ENCODE results near the gene PIK3CG.

DNA sequence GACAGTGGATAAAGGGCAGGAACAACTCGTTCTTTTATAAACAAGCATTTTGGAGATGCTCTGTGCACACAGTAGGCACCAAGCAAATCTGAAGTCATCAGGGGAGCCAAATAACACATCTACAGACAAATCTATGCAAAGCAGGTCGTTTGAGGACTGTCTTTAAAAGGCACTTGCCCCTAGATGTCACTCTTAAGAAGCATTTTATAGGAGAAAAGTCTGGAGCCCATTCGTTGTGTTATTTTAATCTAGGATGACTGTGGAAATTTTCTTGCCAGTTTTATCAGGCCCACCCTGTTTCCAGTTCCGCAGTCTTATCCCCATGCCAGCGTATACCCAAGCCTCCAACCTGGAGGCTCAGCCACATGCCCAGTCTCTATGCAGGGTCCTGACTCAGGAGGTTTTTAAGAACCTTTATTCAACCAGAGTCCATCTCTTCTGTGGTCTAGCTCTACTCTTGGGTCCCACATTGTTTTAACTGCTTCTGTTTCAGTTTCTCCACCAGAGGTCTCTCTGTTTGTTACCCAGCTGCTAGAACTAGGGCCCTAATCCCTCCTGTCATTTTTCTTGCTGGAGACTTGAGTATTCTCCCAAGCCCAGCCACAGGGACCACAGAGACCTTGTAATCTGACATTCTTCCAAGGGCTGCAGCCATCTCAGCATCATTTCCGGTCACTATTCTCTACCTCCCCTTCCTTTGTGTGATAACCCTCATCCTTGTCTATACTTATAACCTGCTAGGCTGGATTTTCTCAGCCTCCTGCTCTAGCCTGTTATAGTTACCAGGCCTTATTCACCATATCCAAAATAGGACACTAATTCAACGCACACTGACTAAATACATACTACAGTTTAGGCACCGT, 26.7 kb downstream of the PIK3CG start:
- TF ChIP-seq EZH2phosphoT487 (IDR thresholded peaks at IDR 0.05; ENCODE audit: low read depth): no peak
- TF ChIP-seq, protein P1, sequence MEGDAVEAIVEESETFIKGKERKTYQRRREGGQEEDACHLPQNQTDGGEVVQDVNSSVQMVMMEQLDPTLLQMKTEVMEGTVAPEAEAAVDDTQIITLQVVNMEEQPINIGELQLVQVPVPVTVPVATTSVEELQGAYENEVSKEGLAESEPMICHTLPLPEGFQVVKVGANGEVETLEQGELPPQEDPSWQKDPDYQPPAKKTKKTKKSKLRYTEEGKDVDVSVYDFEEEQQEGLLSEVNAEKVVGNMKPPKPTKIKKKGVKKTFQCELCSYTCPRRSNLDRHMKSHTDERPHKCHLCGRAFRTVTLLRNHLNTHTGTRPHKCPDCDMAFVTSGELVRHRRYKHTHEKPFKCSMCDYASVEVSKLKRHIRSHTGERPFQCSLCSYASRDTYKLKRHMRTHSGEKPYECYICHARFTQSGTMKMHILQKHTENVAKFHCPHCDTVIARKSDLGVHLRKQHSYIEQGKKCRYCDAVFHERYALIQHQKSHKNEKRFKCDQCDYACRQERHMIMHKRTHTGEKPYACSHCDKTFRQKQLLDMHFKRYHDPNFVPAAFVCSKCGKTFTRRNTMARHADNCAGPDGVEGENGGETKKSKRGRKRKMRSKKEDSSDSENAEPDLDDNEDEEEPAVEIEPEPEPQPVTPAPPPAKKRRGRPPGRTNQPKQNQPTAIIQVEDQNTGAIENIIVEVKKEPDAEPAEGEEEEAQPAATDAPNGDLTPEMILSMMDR (IDR thresholded peaks at IDR 0.05; ENCODE audit: low read depth, low read length): peak; percentile 51
